ENCODE results near the gene EWSR1. TPM values are rescaled to one million over a fixed set of nuclear protein-coding genes. Genes with fewer than 3 reads are reported as not detected.
A peak's percentile ranks its signal among the peaks of the same experiment; 100 is the strongest.
"Not testable (repeated sequence)": the region's sequence is repeated elsewhere in the genome, so short reads cannot be mapped to it uniquely, and the experiment has no call there.

Gene EWSR1, protein sequence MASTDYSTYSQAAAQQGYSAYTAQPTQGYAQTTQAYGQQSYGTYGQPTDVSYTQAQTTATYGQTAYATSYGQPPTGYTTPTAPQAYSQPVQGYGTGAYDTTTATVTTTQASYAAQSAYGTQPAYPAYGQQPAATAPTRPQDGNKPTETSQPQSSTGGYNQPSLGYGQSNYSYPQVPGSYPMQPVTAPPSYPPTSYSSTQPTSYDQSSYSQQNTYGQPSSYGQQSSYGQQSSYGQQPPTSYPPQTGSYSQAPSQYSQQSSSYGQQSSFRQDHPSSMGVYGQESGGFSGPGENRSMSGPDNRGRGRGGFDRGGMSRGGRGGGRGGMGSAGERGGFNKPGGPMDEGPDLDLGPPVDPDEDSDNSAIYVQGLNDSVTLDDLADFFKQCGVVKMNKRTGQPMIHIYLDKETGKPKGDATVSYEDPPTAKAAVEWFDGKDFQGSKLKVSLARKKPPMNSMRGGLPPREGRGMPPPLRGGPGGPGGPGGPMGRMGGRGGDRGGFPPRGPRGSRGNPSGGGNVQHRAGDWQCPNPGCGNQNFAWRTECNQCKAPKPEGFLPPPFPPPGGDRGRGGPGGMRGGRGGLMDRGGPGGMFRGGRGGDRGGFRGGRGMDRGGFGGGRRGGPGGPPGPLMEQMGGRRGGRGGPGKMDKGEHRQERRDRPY
- total RNA-seq, result 100 to 1,000 TPM; 134 to 362 (median 188) TPM

- Histone ChIP-seq H3K4me3 (peak within 1 kb of the TSS; percentile 79 to 99 (median 92)), H3K4me1 (replicated peaks in 1 of 2) (peaks cover 26 to 30% of the 10 kb centered on the region in 2 donors), H3K27ac (peak within 1 kb of the TSS; percentile 100)
- peak; percentile 75 to 92 (median 89) for ATAC-seq (replicated peaks in 6 of 8)
- in situ Hi-C loops (cut with MboI; ENCODE audit: low pct_unique_long_range_greater_than_20kb in 2 of 9, low sequenced_read_pairs in 9 of 9, unreplicated experiment in 9 of 9), result loop anchor here in 1 of 9 experiments (25.0 kb wide), 1 partner anchor 406 kb away; no protein-coding TSS in a partner anchor
- 0 to 4% (median 0%) methylated on average over 2 to 20 of the region's 67 CpGs; no CpG with 5 or more reads in 7 of the 10 experiments for WGBS, 10 experiments
Measured at GRCh38 chr22:29267858-29268510, at the start of gene EWSR1, which contains the start of gene RHBDD3. Gene EWSR1 (plus strand): TSS chr22:29268268. CDS start chr22:29268337, 69 bp downstream. Gene RHBDD3 (minus strand): TSS chr22:29267981. CDS start chr22:29265626, 2,355 bp downstream.

GRCh38 chr22:29218758-29219408 is 49.2 kb upstream of the EWSR1 start:
- Histone ChIP-seq H3K4me3 (no peak overlapping the region), H3K4me1 (replicated peaks in 1 of 2) (no peaks in the 10 kb centered on the region), H3K27ac (no peak overlapping the region)
- 60 to 98% (median 92%) methylated on average over 3 to 6 of the region's 11 CpGs; no CpG with 5 or more reads in 5 of the 10 experiments for WGBS, 10 experiments
- ATAC-seq (replicated peaks in 6 of 8), result no peak
- in situ Hi-C loops (cut with MboI; ENCODE audit: low pct_unique_long_range_greater_than_20kb in 2 of 9, low sequenced_read_pairs in 9 of 9, unreplicated experiment in 9 of 9), result no loop called here

DNA sequence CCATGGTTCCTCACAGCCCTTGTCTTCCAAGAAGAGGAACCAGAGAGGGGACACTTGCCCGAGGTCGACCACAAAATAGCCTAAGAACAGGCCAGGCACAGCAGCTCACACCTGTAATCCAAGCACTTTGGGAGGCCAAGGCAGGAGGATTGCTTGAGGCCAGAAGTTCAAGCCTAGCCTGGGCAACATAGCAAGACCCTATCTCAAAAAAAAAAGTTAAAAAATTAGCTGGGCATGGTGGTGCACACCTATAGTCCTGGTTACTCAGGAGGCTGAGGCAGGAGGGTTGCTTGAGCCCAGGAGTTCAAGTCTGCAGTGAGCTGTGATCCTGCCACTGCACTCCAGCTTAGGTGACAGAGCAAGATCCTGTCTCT is 48.7 kb upstream of the EWSR1 start:
- ATAC-seq (replicated peaks in 6 of 8); H3K4me3 ChIP-seq; in situ Hi-C loops (cut with MboI; ENCODE audit: low pct_unique_long_range_greater_than_20kb in 2 of 9, low sequenced_read_pairs in 9 of 9, unreplicated experiment in 9 of 9); H3K27ac ChIP-seq; H3K4me1 ChIP-seq (replicated peaks in 1 of 2): not testable (repeated sequence)
- WGBS, 10 experiments, result 0 to 100% (median 20%) methylated on average over 2 of the region's 2 CpGs; no CpG with 5 or more reads in 7 of the 10 experiments

DNA sequence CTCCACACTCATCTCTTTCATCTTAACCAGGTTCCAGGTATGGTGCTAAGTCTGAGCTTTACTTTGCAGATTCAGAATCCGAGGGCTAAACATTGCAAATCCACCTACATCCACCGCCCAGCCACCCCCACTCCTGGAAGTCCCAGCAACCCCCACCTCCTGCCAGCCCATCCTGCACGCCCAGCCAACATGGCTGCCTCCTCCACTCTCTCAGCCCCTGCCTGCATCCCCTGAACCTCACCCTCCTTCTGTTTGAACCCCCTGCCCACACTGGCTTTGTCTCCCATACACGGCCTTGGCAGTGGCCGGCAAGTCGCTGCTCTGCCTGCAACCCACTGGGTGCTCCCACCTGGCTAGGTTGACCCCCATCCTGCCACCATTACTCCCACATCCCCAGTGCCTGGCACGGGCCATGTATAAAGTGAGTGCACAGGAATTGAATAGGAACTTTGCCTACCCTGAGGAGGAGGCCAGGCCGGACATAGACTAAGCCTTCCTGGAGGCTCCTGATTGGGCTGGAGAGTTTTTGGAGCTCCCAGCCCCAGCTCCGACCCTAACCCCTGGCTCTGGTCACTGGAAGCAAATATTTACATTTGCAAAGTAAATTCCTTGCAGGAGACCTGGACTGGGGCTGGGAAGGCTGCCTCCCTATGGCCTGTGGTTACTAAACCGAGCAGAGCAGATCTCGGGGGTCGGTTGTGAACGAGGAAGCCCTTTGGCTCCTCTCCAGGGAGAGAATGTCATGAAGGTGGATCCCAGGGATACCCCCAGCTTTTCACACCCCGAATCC is 48.0 kb upstream of the EWSR1 start:
- WGBS, 10 experiments, result 51 to 83% (median 81%) methylated on average over 1 to 3 of the region's 14 CpGs; no CpG with 5 or more reads in 5 of the 10 experiments
- Histone ChIP-seq H3K4me1 (replicated peaks in 1 of 2) (peaks cover 0 to 1% of the 10 kb centered on the region in 2 donors), H3K27ac (no peak overlapping the region), H3K4me3 (no peak overlapping the region)
- peak in 2 of 8 experiments; percentile 13 to 50 for ATAC-seq (replicated peaks in 6 of 8)
- in situ Hi-C loops (cut with MboI; ENCODE audit: low pct_unique_long_range_greater_than_20kb in 2 of 9, low sequenced_read_pairs in 9 of 9, unreplicated experiment in 9 of 9), result no loop called here

DNA sequence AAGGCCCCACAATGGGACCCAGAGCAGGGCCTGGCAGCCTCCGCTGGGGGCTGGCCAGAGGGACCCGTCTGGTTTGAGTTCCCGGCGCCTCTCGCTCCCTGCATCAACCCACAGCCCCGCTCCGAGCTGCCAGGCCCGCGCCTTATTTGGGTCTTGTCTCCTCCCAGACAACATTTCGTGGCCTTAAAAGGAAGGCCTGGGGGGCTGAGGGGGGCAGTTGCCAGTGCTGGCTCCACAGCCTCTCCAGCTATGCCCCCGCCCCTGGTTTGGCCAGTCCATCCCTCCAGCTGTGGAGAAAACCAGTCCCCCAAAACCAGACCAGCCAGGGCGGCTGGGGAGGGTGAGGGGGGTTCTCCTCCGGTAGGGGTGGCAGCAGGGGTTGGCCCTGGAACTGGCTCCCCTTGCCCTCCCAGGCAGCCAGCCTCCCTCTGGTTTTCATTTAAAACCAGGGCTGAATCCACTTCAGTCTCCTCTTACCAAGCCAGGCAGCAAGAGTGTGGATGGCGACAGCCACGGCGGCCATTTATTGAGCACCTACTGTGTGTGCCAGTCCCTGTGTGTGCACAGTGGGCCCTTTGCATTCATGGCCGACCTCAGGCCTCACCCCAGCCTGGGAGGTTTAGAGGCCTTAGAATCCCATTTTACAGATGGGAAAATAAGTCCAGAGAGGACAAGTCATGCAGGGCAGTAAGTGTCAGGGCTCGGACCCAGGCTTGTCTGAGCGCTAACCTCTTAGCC is 43.8 kb upstream of the EWSR1 start:
- 13 to 100% (median 56%) methylated on average over 2 to 4 of the region's 19 CpGs; no CpG with 5 or more reads in 6 of the 10 experiments for WGBS, 10 experiments
- no peak overlapping the region for H3K4me3 ChIP-seq
- in situ Hi-C loops (cut with MboI; ENCODE audit: low pct_unique_long_range_greater_than_20kb in 2 of 9, low sequenced_read_pairs in 9 of 9, unreplicated experiment in 9 of 9), result no loop called here
- ATAC-seq (replicated peaks in 6 of 8), result no peak
- H3K27ac ChIP-seq, result no peak overlapping the region
- H3K4me1 ChIP-seq (replicated peaks in 1 of 2), result peaks cover 3 to 10% of the 10 kb centered on the region in 2 donors

DNA sequence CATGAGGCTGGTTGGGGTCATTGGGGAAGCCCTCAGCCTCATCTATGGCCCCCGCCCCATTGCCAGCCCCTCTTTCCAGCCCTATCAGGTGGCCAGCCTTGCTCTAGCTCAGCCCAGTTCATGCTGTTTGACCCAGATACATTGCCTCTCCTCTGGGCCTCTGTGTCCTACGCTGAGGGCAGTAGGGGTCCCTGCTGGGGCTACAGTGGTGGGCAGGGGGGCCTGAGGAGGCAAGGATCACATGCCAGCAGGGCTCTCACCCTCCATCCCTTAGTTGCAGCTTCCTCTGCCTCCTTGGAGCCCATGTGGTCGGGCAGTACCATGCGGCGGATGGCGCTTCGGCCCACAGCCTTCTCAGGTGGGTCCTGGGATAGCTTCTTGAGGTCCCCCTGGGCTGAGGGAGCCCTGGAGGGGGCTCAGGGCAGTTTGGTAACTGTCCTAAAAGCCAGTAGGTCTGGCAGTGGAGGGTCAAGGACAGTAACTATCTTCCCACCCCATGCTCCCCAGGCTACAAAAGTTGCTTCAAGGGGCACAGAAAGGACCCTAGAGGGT is 43.1 kb upstream of the EWSR1 start:
- Histone ChIP-seq H3K27ac (no peak overlapping the region), H3K4me3 (no peak overlapping the region), H3K4me1 (replicated peaks in 1 of 2) (peaks cover 3 to 10% of the 10 kb centered on the region in 2 donors)
- WGBS, 10 experiments, result 33 to 100% methylated on average over 1 to 6 of the region's 7 CpGs; no CpG with 5 or more reads in 8 of the 10 experiments
- in situ Hi-C loops (cut with MboI; ENCODE audit: low pct_unique_long_range_greater_than_20kb in 2 of 9, low sequenced_read_pairs in 9 of 9, unreplicated experiment in 9 of 9), result no loop called here
- ATAC-seq (replicated peaks in 6 of 8), result peak in 1 of 8 experiments; percentile 4

DNA sequence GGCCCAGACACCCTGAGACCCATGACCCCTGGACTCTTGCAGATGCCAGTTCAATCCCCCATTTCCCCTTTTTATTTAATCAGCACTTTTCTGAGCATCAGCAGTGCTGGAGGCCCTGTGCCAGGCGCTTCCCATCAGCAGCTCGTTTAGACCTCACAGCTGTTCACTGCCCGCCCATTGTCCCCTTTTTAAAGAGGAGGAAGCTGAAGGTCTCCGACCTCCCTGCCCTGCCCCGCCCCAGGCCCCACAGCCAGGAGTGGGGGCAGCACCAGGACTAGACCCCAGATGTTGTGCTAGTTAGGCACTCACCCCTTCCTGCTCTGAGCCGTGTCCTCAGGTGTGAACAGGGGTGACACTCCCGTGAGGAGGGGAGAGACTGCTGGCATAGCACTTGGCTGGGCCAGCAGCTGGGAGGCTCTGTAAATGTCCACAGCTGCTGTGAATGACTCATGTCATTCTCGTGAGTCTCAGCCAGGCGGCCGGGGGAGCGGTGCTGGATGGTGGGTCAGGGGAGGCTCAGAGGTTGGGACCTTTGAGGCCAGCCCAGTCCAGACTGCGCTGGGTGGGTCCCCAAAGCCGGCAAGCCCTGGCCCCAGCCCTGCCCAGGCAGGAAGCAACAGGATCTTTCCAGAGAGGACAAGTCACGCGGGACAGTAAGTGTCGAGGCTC is 42.5 kb upstream of the EWSR1 start:
- Histone ChIP-seq H3K4me3 (no peak overlapping the region), H3K4me1 (replicated peaks in 1 of 2) (peaks cover 3 to 10% of the 10 kb centered on the region in 2 donors), H3K27ac (no peak overlapping the region)
- in situ Hi-C loops (cut with MboI; ENCODE audit: low pct_unique_long_range_greater_than_20kb in 2 of 9, low sequenced_read_pairs in 9 of 9, unreplicated experiment in 9 of 9), result no loop called here
- peak; percentile 74 to 96 (median 83) for ATAC-seq (replicated peaks in 6 of 8)
- 14 to 63% (median 50%) methylated on average over 1 to 6 of the region's 16 CpGs; no CpG with 5 or more reads in 5 of the 10 experiments for WGBS, 10 experiments

- in situ Hi-C loops (cut with MboI; ENCODE audit: low pct_unique_long_range_greater_than_20kb in 2 of 9, low sequenced_read_pairs in 9 of 9, unreplicated experiment in 9 of 9), result no loop called here
- Histone ChIP-seq H3K4me1 (replicated peaks in 1 of 2) (peaks cover 3 to 10% of the 10 kb centered on the region in 2 donors), H3K27ac (no peak overlapping the region), H3K4me3 (no peak overlapping the region)
- WGBS, 10 experiments, result 60 to 100% (median 100%) methylated on average over 1 of the region's 11 CpGs; no CpG with 5 or more reads in 7 of the 10 experiments
- peak in 1 of 8 experiments; percentile 9 for ATAC-seq (replicated peaks in 6 of 8)
Measured at GRCh38 chr22:29226351-29226981, 41.6 kb upstream of the EWSR1 start.

DNA sequence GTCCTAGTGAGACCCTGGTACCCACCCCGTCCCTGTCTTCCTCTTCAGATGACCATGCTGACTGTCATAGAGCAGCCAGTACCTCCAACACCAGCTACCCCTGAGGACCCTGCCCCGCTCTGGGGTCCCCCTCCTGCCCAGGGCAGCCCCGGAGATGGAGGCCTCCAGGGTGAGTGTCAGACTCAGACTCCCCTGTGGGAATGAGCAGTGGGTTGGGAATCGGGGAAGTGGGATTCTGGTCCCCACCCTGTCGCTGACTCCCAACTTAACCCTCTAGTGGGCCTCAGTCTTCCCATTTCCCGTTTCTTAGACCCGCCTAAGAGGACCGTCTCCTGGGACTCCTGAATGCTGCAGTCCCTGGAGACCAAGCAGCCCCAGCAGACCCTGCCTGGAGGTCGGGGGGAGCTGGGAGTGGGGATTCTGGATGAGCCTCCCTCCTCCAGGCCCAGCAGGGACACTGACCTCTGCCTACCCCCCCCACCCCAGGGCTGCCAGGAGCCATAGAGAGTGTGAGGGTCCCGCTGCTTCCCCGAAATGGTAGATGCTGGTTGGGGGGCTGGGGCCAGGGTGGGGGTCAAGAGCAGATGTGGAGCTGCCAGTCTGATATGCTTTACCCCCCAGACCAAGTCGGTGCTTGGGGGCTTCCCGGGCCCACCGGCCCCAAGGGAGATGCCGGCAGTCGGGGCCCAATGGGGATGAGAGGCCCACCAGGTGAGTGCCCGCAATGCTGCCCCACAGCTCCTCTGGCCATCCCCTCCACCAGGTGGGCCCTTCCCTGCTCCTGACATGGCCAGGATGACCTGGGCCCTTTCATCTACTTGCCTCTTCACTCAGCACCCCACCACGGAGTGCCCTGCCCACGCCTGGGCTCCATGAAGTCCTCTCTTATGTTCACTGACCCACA is 36.8 kb upstream of the EWSR1 start:
- Histone ChIP-seq H3K4me1 (replicated peaks in 1 of 2) (no peaks in the 10 kb centered on the region), H3K4me3 (no peak overlapping the region), H3K27ac (no peak overlapping the region)
- 70 to 90% (median 80%) methylated on average over 1 to 4 of the region's 19 CpGs; no CpG with 5 or more reads in 7 of the 10 experiments for WGBS, 10 experiments
- no peak for ATAC-seq (replicated peaks in 6 of 8)
- in situ Hi-C loops (cut with MboI; ENCODE audit: low pct_unique_long_range_greater_than_20kb in 2 of 9, low sequenced_read_pairs in 9 of 9, unreplicated experiment in 9 of 9), result no loop called here
